NCI-H2196 treated with DMSO at 0.1 percent for 48 hours (cell line): Measurements from ENCODE around the gene MMP28.
A peak's percentile ranks its signal among the peaks of the same experiment; 100 is the strongest.

Experiments
- DNase-seq: peaks from one replicate; lab custom pipeline; 2025; ENCODE audit not compliant: unreplicated experiment; lab: John Stamatoyannopoulos, UW

Gene MMP28

GRCh38 chr17:35799942-35800341 lies 4.5 kb upstream of the MMP28 start:
- DNase-seq = peak; percentile 4

GRCh38 chr17:35797918-35798317 lies 2.5 kb upstream of the MMP28 start:
- no peak for DNase-seq

- no peak for DNase-seq
Observed at GRCh38 chr17:35797370-35797769, 1.9 kb upstream of the MMP28 start.

- DNase-seq = no peak
Observed at GRCh38 chr17:35796942-35797341, 1.5 kb upstream of the MMP28 start.

- DNase-seq = no peak
Observed at GRCh38 chr17:35795871-35796265, 427 bp upstream of the MMP28 start.

- DNase-seq = no peak
Observed at GRCh38 chr17:35793257-35793656, 2.2 kb downstream of the MMP28 start.

GRCh38 chr17:35791681-35792350 lies 3.6 kb downstream of the MMP28 start:
- no peak for DNase-seq

GRCh38 chr17:35790841-35791240 lies 4.6 kb downstream of the MMP28 start:
- no peak for DNase-seq

GRCh38 chr17:35788477-35789368 lies 6.7 kb downstream of the MMP28 start:
- DNase-seq = no peak

- DNase-seq = no peak
Observed at GRCh38 chr17:35786941-35787432, 8.5 kb downstream of the MMP28 start.

GRCh38 chr17:35784895-35785294 lies 10.5 kb downstream of the MMP28 start:
- DNase-seq = no peak

- DNase-seq = no peak
Observed at GRCh38 chr17:35780950-35781349, 14.5 kb downstream of the MMP28 start.

- no peak for DNase-seq
Observed at GRCh38 chr17:35778641-35779196, 16.7 kb downstream of the MMP28 start.

GRCh38 chr17:35775583-35775982 lies 19.9 kb downstream of the MMP28 start:
- DNase-seq = no peak

GRCh38 chr17:35775039-35775438 lies 20.4 kb downstream of the MMP28 start:
- no peak for DNase-seq

GRCh38 chr17:35774499-35774898 lies 20.9 kb downstream of the MMP28 start:
- no peak for DNase-seq

GRCh38 chr17:35773679-35774425 lies 21.6 kb downstream of the MMP28 start:
- no peak for DNase-seq

- no peak for DNase-seq
Observed at GRCh38 chr17:35773129-35773528, 22.3 kb downstream of the MMP28 start.

- no peak for DNase-seq
Observed at GRCh38 chr17:35769895-35770486, 25.4 kb downstream of the MMP28 start.

GRCh38 chr17:35768797-35769196 lies 26.6 kb downstream of the MMP28 start:
- no peak for DNase-seq
